Measurements from ENCODE around the gene ZFPM1.

ZFPM1 gene

DNA sequence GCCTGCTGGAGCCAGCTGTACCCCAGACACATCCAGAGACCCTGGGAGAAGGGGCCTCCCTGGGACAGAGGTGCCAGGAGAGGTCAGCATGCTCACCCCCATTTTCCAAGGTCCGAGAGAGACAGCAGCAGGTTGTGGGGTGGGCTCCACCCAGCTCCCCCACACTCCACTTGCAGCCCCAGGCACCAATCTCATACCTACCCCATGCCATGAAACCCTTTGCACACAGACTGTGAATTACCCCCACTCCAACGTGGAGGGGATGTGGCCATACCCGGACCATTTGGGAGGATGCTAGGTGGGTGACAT lies 34.0 kb downstream of the ZFPM1 start:
- TF ChIP-seq, protein P1, sequence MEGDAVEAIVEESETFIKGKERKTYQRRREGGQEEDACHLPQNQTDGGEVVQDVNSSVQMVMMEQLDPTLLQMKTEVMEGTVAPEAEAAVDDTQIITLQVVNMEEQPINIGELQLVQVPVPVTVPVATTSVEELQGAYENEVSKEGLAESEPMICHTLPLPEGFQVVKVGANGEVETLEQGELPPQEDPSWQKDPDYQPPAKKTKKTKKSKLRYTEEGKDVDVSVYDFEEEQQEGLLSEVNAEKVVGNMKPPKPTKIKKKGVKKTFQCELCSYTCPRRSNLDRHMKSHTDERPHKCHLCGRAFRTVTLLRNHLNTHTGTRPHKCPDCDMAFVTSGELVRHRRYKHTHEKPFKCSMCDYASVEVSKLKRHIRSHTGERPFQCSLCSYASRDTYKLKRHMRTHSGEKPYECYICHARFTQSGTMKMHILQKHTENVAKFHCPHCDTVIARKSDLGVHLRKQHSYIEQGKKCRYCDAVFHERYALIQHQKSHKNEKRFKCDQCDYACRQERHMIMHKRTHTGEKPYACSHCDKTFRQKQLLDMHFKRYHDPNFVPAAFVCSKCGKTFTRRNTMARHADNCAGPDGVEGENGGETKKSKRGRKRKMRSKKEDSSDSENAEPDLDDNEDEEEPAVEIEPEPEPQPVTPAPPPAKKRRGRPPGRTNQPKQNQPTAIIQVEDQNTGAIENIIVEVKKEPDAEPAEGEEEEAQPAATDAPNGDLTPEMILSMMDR (IDR thresholded peaks at IDR 0.05; ENCODE audit: low read depth, low read length), result no peak
- DNase-seq (ENCODE audit: low read depth in 2 of 2), result no peak

DNA sequence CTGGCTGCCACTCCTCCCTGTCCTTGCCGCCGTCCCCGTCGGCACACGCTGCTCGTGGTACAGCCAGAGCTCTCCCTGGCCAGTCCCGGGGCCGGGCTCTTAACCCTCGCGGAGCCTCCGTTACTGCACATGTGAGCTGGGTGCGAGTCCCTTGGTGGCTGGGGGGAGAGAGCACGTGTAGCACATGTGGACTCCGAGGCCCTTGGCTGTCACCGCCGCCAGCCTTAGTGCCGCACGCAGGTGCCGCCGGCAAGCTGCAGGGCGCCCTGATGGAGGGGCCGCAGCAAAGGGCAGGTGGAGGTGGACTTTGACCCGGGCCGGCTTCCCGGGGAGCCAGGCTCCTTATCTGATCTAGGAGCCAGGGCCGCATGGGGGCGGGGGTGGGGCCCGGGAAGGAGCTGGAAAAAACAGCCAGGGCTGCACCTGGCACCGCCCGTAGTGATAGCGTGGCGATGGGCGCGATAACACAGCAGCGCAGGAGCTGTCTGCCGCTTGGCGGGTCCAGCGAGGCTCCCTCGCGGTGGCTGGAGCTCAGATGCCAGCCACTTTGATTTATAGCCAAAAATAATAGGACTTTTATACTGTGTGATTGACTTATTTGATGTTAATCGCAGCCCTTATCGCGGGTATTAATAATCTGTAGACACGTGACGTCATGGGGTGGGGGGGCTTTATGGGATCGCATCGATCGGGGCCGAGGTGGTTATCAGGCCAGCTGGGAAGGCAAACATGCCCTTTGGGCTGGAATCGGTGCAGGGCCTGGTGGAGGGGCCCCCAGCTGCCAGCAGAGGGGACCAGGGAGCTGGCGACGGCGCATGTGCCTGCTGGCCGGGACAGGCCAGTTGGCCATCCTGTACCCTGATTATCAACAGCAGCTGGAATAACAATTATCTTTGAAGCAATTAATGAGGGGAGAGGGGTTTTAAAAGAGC lies 35.1 kb downstream of the ZFPM1 start:
- TF ChIP-seq, protein P1 (IDR thresholded peaks at IDR 0.05; ENCODE audit: low read depth, low read length), result no peak
- no peak overlapping the region for H3K4me3 ChIP-seq (replicated peaks in 1 of 2; ENCODE audit: low read depth in 2 of 2, low read length in 2 of 2)
- no peak for DNase-seq (ENCODE audit: low read depth in 2 of 2)

More for the DNA sequence above, 34.0 kb downstream of the ZFPM1 start:
- no peak overlapping the region for H3K4me3 ChIP-seq (replicated peaks in 1 of 2; ENCODE audit: low read depth in 2 of 2, low read length in 2 of 2)

DNA sequence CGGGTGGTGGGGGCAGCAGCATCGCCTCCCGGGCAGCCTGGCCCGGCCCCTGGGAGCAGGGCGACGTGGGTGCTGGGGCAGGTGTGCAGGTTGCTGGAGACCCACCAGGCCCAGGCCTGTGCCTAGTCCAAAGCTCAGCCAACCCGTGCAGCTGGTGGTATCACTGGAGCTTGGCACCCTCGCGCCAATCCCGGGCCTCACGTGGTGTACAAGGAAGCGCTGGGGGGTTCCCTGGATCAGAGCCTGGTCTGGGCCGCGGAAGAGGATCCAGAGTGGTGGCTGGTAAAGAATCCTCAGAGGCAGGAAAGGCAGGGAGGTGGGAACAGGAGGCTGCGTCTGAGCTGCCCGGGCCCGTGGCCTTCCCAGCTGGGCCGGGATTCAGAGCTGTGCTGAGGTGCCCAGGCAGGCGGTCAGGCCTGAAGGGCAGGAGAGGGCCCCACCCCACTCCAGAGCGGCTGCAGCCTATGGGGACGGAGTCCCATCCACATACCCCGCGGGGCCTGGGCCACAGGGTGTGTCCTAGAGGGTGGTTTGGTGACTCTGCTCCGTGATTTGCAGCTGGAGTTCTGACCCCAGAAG lies 36.2 kb downstream of the ZFPM1 start:
- no peak overlapping the region for H3K4me3 ChIP-seq (replicated peaks in 1 of 2; ENCODE audit: low read depth in 2 of 2, low read length in 2 of 2)
- TF ChIP-seq, protein P1 (IDR thresholded peaks at IDR 0.05; ENCODE audit: low read depth, low read length), result no peak
- no peak for DNase-seq (ENCODE audit: low read depth in 2 of 2)

DNA sequence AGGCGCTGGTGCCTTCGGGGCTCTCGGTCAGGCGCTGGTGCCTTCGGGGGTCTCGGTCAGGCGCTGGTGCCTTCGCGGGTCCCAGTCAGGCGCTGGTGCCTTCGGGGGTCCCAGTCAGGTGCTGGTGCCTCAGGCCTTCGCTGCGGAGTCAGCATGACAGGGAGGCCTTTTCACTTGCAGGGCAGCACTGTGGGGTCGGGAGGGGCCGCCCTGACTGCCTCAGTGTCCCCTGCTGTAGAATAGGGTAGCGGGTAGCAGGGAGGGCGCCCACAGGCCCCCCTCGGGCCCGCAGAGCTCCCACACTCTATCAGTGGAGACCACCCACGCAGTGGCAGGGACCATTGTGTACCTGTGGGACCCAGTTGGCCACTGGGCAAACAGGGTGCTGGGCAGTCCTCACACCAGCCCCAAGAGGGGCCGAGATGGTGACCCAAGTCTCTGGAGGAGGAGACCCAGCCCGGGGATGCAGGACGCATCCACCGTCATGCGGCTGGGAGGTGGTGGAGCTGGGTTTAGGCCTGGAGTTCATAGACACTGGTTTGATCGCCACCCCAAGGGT lies 38.0 kb downstream of the ZFPM1 start:
- DNase-seq (ENCODE audit: low read depth in 2 of 2), result no peak
- TF ChIP-seq, protein P1 (IDR thresholded peaks at IDR 0.05; ENCODE audit: low read depth, low read length), result no peak
- H3K4me3 ChIP-seq (replicated peaks in 1 of 2; ENCODE audit: low read depth in 2 of 2, low read length in 2 of 2), result no peak overlapping the region

DNA sequence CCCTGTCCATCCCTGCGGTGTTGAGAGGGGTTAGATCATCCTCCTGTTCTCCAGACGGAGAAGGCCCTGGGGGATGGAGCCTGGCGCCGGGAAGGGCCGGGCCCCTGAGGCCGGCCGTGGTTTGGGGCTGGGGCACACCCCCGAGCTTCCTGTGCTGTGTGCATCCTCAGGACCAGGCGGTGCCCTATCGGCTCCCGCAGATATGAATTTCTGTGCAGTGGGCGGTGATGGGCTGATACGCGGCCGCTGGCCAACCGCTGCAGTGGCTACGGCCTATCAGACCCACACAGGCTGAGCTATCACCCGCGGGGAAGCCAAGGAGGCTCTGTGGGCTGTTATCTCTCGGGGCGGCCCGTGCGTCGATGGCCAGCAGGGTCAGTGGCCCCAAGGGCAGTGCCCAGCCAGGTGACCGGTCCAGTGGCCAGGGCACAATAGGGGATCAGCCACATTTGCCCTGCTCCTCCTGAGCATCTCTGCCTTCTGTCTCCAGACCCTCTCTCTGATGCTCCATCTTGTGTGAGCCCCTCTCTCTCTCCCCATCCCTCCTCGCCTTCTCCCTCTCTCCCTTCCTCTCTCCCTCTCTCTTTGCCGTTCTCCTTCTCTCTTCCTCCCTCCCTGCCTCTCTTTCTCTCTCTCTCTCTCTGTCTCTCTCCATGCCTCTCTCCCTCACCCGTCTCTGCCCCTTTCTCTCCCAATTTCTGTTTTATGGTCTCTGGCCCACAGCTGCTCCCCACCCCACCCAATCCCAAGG lies 38.7 kb downstream of the ZFPM1 start:
- no peak for DNase-seq (ENCODE audit: low read depth in 2 of 2)
- H3K4me3 ChIP-seq (replicated peaks in 1 of 2; ENCODE audit: low read depth in 2 of 2, low read length in 2 of 2), result no peak overlapping the region
- TF ChIP-seq, protein P1 (IDR thresholded peaks at IDR 0.05; ENCODE audit: low read depth, low read length), result no peak

DNA sequence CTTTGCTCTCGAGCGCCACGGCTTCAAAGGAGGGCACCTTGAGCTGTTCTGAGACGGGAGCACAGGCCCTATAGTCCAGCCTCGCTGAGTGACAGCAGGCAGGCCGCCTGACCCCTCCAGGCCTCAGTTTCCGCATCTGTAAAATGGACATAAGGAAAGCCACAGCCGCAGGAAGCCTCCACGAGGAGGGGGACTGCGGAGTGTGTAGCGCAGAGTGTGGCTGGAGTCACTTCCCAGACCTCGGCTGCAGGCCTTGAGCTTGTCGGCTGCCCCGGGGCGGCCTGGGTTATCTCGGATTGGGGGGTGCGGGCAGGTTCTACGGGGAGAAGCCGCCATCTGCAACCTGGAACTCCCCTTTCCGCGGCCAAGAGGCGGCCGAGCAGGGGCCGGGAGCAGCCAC lies 40.8 kb downstream of the ZFPM1 start:
- no peak overlapping the region for H3K4me3 ChIP-seq (replicated peaks in 1 of 2; ENCODE audit: low read depth in 2 of 2, low read length in 2 of 2)
- TF ChIP-seq, protein P1 (IDR thresholded peaks at IDR 0.05; ENCODE audit: low read depth, low read length), result no peak
- DNase-seq (ENCODE audit: low read depth in 2 of 2), result no peak
